CD4-positive, alpha-beta T cell treated with Interleukin-15 for 1 hour (primary cell): Measurements from ENCODE around the gene ITGA6.

ENCODE experiments used
- DNase-seq: peaks from one replicate; pipeline ENCODE4 v3.0.0-alpha.2; 2020

ITGA6 gene

GRCh38 chr2:172427256-172427989, at the start of gene ITGA6:
Gene ITGA6, plus strand, starts transcription at chr2:172427586.
- peak; percentile 71 for DNase-seq

GRCh38 chr2:172380436-172381274, 46.7 kb upstream of the ITGA6 start:
- peak; percentile 25 for DNase-seq

- no peak for DNase-seq
Observed at GRCh38 chr2:172381275-172382027, 45.9 kb upstream of the ITGA6 start.

GRCh38 chr2:172387361-172387760, 40.0 kb upstream of the ITGA6 start:
- no peak for DNase-seq

GRCh38 chr2:172389685-172390339, 37.6 kb upstream of the ITGA6 start:
- DNase-seq = no peak

GRCh38 chr2:172394002-172394401, 33.4 kb upstream of the ITGA6 start:
- no peak for DNase-seq

GRCh38 chr2:172395503-172395902, 31.9 kb upstream of the ITGA6 start:
- no peak for DNase-seq

GRCh38 chr2:172397148-172397834, 30.1 kb upstream of the ITGA6 start:
- DNase-seq = no peak

GRCh38 chr2:172398440-172398839, 28.9 kb upstream of the ITGA6 start:
- DNase-seq = no peak

- DNase-seq = no peak
Observed at GRCh38 chr2:172399765-172400164, 27.6 kb upstream of the ITGA6 start.

GRCh38 chr2:172402198-172402597, 25.2 kb upstream of the ITGA6 start:
- DNase-seq = no peak

- no peak for DNase-seq
Observed at GRCh38 chr2:172403402-172403801, 24.0 kb upstream of the ITGA6 start.

GRCh38 chr2:172403881-172404468, 23.4 kb upstream of the ITGA6 start:
- no peak for DNase-seq

- no peak for DNase-seq
Observed at GRCh38 chr2:172404824-172405223, 22.6 kb upstream of the ITGA6 start.

- DNase-seq = no peak
Observed at GRCh38 chr2:172405673-172406072, 21.7 kb upstream of the ITGA6 start.

GRCh38 chr2:172408143-172408766, 19.1 kb upstream of the ITGA6 start:
- DNase-seq = no peak

GRCh38 chr2:172409042-172409441, 18.3 kb upstream of the ITGA6 start:
- no peak for DNase-seq

- no peak for DNase-seq
Observed at GRCh38 chr2:172412984-172413492, 14.3 kb upstream of the ITGA6 start.

- DNase-seq = no peak
Observed at GRCh38 chr2:172415157-172415864, 12.1 kb upstream of the ITGA6 start.

- no peak for DNase-seq
Observed at GRCh38 chr2:172415865-172416183, 11.6 kb upstream of the ITGA6 start.
